ENCODE results near the gene DEGS1. TPM values are rescaled to one million over a fixed set of nuclear protein-coding genes. Genes with fewer than 3 reads are reported as not detected.

DEGS1 gene
- total RNA-seq, 1 donor from 2014 or later: 72.0 TPM

DNA sequence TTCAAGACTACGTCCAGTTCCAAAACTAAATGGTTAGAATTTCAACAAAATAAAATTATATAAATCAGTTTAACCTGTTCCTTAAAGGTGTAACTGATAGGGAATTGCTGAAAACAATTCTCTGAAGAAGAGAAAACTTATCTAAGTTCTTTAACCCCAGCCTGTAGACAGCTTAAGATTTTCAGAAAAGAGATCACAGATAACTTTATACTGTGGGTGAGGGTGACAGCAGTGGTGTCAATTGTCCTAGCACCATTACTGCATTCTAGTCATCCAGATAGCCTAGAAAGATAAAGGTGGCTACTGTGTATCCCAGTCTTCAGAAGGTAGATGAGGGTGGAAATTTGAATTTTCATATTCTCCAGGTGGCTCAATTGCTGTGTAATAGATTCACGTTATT lies 19.7 kb upstream of the DEGS1 start:
- no peaks in the 10 kb centered on the region for H3K27me3 ChIP-seq (ENCODE audit: low read depth)
- intact Hi-C loops (cut with DNase I): no loop called here
- no peak overlapping the region for H3K27ac ChIP-seq
- no peaks in the 10 kb centered on the region for H3K4me1 ChIP-seq
- H3K9me3 ChIP-seq: no peaks in the 10 kb centered on the region
- no peak overlapping the region for H3K4me3 ChIP-seq
- ATAC-seq (no peak), DNase-seq (no peak)
- H3K36me3 ChIP-seq: peaks cover 29% of the 10 kb centered on the region
- TF ChIP-seq, protein P1, sequence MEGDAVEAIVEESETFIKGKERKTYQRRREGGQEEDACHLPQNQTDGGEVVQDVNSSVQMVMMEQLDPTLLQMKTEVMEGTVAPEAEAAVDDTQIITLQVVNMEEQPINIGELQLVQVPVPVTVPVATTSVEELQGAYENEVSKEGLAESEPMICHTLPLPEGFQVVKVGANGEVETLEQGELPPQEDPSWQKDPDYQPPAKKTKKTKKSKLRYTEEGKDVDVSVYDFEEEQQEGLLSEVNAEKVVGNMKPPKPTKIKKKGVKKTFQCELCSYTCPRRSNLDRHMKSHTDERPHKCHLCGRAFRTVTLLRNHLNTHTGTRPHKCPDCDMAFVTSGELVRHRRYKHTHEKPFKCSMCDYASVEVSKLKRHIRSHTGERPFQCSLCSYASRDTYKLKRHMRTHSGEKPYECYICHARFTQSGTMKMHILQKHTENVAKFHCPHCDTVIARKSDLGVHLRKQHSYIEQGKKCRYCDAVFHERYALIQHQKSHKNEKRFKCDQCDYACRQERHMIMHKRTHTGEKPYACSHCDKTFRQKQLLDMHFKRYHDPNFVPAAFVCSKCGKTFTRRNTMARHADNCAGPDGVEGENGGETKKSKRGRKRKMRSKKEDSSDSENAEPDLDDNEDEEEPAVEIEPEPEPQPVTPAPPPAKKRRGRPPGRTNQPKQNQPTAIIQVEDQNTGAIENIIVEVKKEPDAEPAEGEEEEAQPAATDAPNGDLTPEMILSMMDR (IDR thresholded peaks at IDR 0.05): no peak

DNA sequence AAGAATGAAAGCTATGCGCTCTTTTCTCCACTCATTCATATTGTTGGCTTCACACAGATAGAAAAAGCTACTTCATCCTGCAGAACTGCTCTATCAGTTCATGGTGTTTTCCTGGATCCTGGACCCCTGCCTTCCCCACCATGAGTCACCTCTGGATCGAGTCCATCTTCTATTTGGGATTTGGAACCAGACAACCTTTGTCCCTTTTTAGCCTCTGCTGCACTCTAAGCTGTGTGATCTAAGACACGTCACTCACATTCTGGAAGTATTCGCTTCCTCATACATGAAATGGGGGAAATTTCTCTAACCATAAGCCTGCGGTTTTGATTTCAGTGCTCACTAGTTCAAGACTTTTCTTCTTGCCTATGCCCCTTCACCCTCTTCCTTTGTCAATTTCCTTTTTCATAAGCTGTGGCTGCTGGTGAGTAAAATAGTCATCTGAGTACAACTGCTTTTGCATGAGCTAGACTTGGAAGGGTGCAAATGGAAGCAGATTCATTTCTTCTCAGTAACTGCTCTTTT lies 14.1 kb upstream of the DEGS1 start:
- TF ChIP-seq, protein P1 (IDR thresholded peaks at IDR 0.05): no peak
- H3K4me1 ChIP-seq: peaks cover 18% of the 10 kb centered on the region
- H3K9me3 ChIP-seq: no peaks in the 10 kb centered on the region
- no peaks in the 10 kb centered on the region for H3K27me3 ChIP-seq (ENCODE audit: low read depth)
- intact Hi-C loops (cut with DNase I): no loop called here
- H3K4me3 ChIP-seq: no peak overlapping the region
- H3K27ac ChIP-seq: peak overlapping the region; percentile 38
- ATAC-seq (peak; percentile 67 to 87), DNase-seq (no peak)
- no peaks in the 10 kb centered on the region for H3K36me3 ChIP-seq

DNA sequence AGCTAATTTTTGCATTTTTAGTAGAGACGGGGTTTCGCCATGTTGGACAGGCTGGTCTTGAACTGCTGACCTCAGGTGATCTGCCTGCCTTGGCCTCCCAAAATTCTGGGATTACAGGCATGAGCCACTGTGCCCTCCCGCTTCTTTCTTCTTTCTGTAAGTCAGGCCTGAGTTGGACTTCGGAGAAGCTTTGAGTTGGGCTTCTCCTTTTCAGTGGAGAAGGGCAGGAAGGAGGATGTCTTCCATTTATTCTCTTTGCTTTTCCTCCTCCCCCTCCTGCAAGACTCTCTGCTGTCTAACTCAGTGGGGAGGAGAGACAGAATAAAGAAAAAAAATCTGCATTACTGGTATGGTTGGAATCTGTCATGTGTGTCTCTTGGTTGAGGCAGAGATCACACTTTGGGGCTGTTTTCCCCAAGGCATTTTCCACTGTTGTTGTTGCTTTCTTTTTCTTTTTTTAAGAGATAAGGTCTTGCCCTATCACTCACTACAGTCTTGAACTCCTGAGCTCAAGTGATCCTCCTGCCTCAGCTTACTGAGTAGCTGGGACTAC lies 13.2 kb upstream of the DEGS1 start:
- intact Hi-C loops (cut with DNase I): no loop called here
- H3K36me3 ChIP-seq: no peaks in the 10 kb centered on the region
- H3K27me3 ChIP-seq (ENCODE audit: low read depth): no peaks in the 10 kb centered on the region
- H3K9me3 ChIP-seq: no peaks in the 10 kb centered on the region
- peaks cover 18% of the 10 kb centered on the region for H3K4me1 ChIP-seq
- no peak overlapping the region for H3K27ac ChIP-seq
- TF ChIP-seq, protein P1 (IDR thresholded peaks at IDR 0.05): no peak
- ATAC-seq (no peak), DNase-seq (no peak)
- H3K4me3 ChIP-seq: no peak overlapping the region

DNA sequence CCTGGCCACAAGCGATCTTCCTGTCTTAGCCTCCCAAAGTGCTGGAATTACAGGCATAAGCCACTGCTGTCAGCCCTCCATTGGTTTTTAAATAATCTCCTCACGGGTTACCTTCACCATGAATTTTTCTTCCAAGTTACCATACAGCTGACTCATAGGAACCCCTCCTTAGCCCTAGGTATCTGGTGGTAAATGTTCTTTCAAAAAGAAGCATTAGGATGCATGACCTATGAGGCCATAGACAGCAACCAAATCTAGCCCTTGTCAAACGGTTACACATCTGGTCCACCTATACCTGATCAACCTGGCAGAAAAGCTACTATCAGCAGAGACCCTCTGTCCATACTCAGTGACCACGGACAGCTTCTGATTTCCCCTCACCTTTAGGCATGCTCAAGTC lies 12.7 kb upstream of the DEGS1 start:
- Histone ChIP-seq H3K27me3 (ENCODE audit: low read depth) (no peaks in the 10 kb centered on the region), H3K36me3 (no peaks in the 10 kb centered on the region), H3K4me3 (no peak overlapping the region), H3K27ac (no peak overlapping the region), H3K9me3 (no peaks in the 10 kb centered on the region), H3K4me1 (peaks cover 18% of the 10 kb centered on the region)
- DNase-seq: no peak
- intact Hi-C loops (cut with DNase I): no loop called here
- TF ChIP-seq, protein P1 (IDR thresholded peaks at IDR 0.05): no peak
- no peak for ATAC-seq

DNA sequence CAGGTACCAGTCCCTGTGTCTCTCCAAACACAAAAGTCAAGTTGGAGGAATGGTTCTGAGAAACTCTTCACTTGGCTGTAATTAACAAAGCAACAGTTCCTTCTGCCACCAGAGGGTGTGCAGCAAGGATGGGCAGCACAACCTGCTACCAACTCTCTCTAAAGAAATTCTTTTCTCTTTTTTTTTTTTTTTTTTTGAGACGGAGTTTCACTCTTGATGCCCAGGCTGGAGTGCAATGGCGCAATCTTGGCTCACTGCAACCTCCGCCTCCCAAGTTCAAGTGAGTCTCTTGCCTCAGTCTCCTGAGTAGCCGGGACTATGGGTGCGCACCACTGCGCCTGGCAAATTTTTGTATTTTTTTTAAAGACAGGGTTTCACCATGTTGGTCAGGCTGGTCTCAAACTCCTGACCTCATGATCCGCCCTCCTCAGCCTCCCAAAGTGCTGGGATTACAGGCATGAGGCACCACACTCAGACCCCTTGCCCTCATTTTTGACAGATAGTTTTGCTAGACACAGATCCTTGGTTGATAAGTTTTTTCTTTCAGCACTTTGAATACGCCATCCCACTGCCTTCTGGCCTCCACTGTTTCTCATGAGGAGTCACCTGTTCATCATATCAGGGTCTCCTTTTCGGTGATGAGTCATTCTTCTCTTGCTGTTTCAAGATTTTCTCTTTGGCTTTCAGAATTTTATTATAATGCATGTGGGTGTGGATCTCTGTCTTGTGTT lies 12.1 kb upstream of the DEGS1 start:
- intact Hi-C loops (cut with DNase I): no loop called here
- TF ChIP-seq, protein P1 (IDR thresholded peaks at IDR 0.05): peak; percentile 45
- Histone ChIP-seq H3K27ac (no peak overlapping the region), H3K27me3 (ENCODE audit: low read depth) (no peaks in the 10 kb centered on the region), H3K4me3 (no peak overlapping the region), H3K9me3 (no peaks in the 10 kb centered on the region), H3K36me3 (no peaks in the 10 kb centered on the region), H3K4me1 (peaks cover 23% of the 10 kb centered on the region)
- peak; percentile 86 to 88 for ATAC-seq
- peak; percentile 66 for DNase-seq

Measured in lower lobe of right lung (tissue), 2 donors.